ENCODE measurements around the gene ACP4.
"Not testable (repeated sequence)": the region's sequence is repeated elsewhere in the genome, so short reads cannot be mapped to it uniquely, and the experiment has no call there.

GRCh38 chr19:50811622-50812238 is 21.5 kb downstream of the ACP4 start:
- not testable (repeated sequence) for TF ChIP-seq EZH2 (IDR thresholded peaks at IDR 0.05; ENCODE audit: insufficient read depth, poor library complexity, severe bottlenecking); EZH2phosphoT487 (IDR thresholded peaks at IDR 0.05; ENCODE audit: insufficient read depth, low read depth)
